A549 treated with GW870086 at 1 μM for 4 hours (cell line): ENCODE data around the gene DOCK8. TPM values are rescaled to one million over a fixed set of nuclear protein-coding genes. Genes with fewer than 3 reads are reported as not detected.

Experiments
- total RNA-seq: library from RNA; stranded (reverse); fragments of 200-300 nt; extraction: Qiagen RNA extraction; gene quantifications from 5 replicates; pipeline ENCODE4 v1.2.3, GENCODE V29; 2022; ENCODE audit warnings: low read depth

DOCK8 gene
- total RNA-seq, result 0.17 to 0.43 TPM (median 0.29 TPM) in 5 replicates

DNA sequence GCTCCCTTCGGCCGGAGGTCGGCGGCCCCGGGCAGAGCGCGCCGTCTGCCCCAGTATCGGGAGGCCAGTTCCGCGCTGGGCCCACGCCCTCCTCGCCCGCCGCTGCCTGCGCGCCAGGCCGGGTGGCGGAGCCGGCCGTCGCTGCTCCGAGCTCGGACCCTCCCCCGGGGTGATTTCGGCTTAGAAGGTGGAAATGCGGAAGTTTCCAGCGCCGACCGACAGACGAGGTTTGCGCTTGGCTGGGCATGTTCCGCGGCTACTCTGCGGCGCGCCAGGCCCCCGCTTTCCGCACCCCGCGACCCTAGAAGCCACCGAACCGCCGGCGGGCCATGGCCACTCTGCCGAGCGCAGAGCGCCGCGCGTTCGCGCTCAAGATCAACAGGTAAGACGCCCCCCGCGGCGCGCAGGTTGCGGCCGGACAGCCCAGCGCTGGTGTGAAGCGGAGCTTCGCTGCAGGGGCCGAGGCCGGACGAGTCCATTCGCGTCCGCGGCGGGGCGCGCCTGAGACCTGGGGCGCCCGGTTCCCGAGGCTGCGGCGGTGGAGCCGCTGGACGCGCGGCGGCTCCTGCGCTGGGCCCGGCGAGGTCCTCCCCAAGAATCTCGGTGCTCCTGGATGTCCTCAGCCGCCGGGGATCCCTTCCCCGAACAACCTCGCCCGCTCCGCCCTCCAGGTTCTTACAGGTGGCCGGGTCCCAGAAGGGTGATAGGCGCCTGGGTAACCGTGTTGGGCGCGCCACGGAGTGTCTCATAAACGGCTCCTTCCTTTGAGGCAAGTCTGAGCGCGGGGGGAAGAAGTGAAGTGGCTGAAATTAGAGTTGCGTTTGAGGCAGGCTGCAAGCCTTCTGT, at the start of gene DOCK8:
Gene DOCK8, plus strand, starts transcription at position 218 of the 846 bp plus-strand sequence. Its CDS starts 112 bp downstream, at position 330.

DNA sequence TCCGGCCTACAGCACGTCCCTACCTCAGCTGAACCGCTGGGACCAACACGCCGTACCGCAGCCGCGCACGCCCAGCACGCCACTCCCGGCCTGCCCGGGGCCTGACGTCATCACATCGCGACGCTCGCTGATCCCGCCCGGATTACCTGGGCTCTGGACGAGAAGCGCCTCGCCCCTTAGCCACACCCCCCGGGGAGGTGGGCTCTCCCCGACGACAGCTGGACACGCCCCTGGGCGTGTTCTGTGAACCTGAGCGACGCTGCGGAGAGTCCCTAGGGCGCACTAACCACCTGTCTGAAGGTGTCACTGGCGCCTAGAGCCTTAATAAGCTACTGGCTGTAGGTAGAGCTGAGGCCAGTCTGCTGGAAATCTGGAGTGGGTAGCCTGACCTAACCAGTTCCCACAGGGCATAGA, 35.7 kb upstream of the DOCK8 start, which contains the start of gene ZNG1A:
Gene ZNG1A, minus strand, starts transcription at position 87 of the 414 bp plus-strand sequence. CDS start 87 bp downstream, outside the sequence.

DNA sequence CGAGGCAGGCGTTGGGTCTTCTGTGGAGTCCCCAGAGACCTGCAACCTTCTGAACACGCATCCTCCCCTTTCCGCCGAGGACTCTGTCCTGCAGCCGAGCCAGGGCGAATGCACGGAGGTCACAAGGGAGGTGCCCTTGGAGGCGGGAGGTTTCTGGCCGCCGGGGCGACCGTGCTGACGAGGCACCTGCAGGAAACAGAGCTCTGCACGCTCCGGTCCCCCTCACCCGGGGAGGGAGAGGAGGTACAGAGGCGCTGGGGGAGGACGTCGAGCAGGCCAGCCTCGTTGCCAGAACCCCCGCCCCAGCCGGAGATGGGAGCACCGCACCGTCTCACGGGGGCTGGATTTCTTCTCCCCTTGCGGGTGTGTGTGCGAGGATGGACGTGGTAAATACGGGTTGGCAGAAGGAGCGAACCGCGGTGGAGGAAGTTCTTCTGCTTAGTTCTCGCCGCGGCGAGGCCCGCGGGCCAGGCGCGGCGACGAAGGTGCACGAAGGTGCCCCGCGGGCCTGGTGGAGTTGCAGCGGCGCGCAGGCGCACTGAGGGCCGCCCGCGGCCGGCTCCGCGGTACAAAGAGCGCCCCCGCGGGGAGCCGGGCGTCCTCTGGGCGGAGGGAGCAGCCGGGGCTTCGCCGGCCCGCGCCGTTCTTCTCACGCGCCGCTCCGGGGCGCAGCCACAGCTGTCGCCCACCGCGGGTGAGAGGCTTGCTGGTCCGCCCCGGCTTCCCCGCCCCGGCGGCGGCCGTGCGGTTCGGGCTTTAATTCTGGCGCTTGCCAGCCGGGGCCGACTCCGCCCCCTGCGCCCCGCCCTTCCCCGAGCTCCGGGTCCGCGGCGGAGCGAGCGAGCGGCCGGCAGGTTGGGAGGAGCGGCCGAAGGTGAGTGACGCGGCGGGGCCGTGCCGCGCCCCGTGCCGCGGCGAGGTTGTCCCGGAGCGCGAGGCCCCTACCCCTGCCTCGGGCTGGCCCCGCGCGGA, 289.5 kb downstream of the DOCK8 start, which contains the start of gene KANK1:
Gene KANK1, plus strand, starts transcription at position 815 of the 972 bp plus-strand sequence.

Other genes starting within 250 kb of the DOCK8 start
- 7.1 to 12.4 TPM (median 10.7 TPM) in 5 replicates for gene WASHC1, start 185.4 kb upstream of the DOCK8 start, total RNA-seq
- gene FOXD4, start 96.4 kb upstream of the DOCK8 start, total RNA-seq, result 0.24 to 0.83 TPM (median 0.44 TPM) in 5 replicates
- 25.9 to 28.4 TPM (median 27.7 TPM) in 5 replicates for gene ZNG1A, start 35.8 kb upstream of the DOCK8 start, total RNA-seq